ENCODE results near the gene HEATR5B.

DNA sequence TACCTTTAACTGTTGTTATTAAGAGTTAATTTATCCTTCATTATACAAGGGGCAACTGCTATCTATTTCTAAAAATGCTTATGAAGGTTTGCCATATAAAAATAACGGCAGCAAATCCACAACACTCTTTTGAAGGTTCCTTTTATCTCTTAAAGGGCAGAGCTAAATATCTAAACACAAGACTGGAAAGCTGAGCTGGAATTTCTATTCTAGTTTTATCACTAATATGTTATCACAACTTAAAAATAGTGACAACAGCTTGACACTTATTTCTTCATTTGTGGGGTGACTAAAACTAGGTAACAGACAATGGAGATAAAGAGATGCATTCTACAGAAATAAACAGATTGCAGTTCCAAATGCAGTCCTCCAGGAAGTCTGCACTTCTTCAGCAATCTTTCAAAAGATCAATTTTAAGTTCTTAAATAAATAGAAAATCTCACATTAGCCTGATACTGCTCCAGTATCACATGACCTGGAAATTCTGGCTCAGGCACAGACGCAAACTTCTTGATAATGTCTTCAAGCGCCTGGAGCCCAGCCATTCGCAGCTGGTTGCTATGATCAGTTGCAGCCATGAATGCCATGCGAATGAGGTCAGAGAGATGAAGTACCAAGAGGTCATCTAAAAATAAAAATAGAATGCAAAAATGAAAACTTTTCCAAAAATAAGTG lies 63.8 kb downstream of the HEATR5B start:
- TF ChIP-seq, protein P1, sequence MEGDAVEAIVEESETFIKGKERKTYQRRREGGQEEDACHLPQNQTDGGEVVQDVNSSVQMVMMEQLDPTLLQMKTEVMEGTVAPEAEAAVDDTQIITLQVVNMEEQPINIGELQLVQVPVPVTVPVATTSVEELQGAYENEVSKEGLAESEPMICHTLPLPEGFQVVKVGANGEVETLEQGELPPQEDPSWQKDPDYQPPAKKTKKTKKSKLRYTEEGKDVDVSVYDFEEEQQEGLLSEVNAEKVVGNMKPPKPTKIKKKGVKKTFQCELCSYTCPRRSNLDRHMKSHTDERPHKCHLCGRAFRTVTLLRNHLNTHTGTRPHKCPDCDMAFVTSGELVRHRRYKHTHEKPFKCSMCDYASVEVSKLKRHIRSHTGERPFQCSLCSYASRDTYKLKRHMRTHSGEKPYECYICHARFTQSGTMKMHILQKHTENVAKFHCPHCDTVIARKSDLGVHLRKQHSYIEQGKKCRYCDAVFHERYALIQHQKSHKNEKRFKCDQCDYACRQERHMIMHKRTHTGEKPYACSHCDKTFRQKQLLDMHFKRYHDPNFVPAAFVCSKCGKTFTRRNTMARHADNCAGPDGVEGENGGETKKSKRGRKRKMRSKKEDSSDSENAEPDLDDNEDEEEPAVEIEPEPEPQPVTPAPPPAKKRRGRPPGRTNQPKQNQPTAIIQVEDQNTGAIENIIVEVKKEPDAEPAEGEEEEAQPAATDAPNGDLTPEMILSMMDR (optimal IDR thresholded peaks at IDR 0.05 in 1 of 3, IDR thresholded peaks at IDR 0.05 in 1 of 3, conservative IDR thresholded peaks at IDR 0.05 in 1 of 3; ENCODE audit: extremely low read depth in 1 of 3, insufficient read depth in 2 of 3, low read length in 3 of 3) = no peak
- no peak for TF ChIP-seq EZH2 (IDR thresholded peaks at IDR 0.05; ENCODE audit: low read length)
